Brain microvascular endothelial cell (primary cell): Measurements from ENCODE around the gene MACROD1.

Source experiments
- DNase-seq: peaks from one replicate; pipeline ENCODE4 v3.0.0-alpha.2; 2020
- H3K27ac ChIP-seq: fragments of 250-450 bp; sonication (Bioruptor Pico); 2 replicates; pipeline ENCODE4 v1.5.1; 2020; ENCODE audit warnings: mild to moderate bottlenecking, moderate library complexity
- H3K27me3 ChIP-seq: fragments of 250-450 bp; sonication (Bioruptor Pico); replicated peaks from 2 replicates; pipeline ENCODE4 v1.5.1; 2020; ENCODE audit warnings: mild to moderate bottlenecking
- H3K36me3 ChIP-seq: fragments of 250-450 bp; sonication (Bioruptor Pico); replicated peaks from 2 replicates; pipeline ENCODE4 v1.5.1; 2020; ENCODE audit warnings: mild to moderate bottlenecking
- H3K4me3 ChIP-seq: 2 replicates; pipeline ENCODE4 v1.5.1; 2011; ENCODE audit warnings: low read depth, mild to moderate bottlenecking, control low read depth, low read length, moderate library complexity
- CTCF ChIP-seq: IDR thresholded peaks from 2 replicates; pipeline ENCODE4 v1.5.1; 2011; ENCODE audit warnings: low read depth, mild to moderate bottlenecking, moderate library complexity, low read length, control low read depth, inconsistent platforms; ENCODE audit errors: missing control alignments
- in situ Hi-C: cut with HindIII; loops from 2 replicates; pipeline ENCODE4 v1.10.0; 2017; ENCODE audit warnings: low sequenced_read_pairs, low pct_ligation_motif_present

MACROD1 gene

GRCh38 chr11:64161037-64161436 is 4.9 kb downstream of the MACROD1 start:
- TF ChIP-seq CTCF, result no peak
- H3K27me3 ChIP-seq, result no peaks in the 10 kb centered on the region
- no peak overlapping the region for H3K4me3 ChIP-seq
- no peak for DNase-seq
- no peaks in the 10 kb centered on the region for H3K36me3 ChIP-seq
- no peak overlapping the region for H3K27ac ChIP-seq
- in situ Hi-C loops, result loop anchor here (25.0 kb wide), 1 partner anchor 324 kb away; the partner anchor contains the start of gene MARK2

GRCh38 chr11:64157631-64158394 is 8.1 kb downstream of the MACROD1 start:
- H3K27ac ChIP-seq, result no peak overlapping the region
- no peak for TF ChIP-seq CTCF
- in situ Hi-C loops, result loop anchor here (25.0 kb wide), 1 partner anchor 321 kb away; the partner anchor contains the start of gene MARK2
- H3K36me3 ChIP-seq, result no peaks in the 10 kb centered on the region
- no peak for DNase-seq
- no peaks in the 10 kb centered on the region for H3K27me3 ChIP-seq
- H3K4me3 ChIP-seq, result no peak overlapping the region

GRCh38 chr11:64156235-64157011 is 9.5 kb downstream of the MACROD1 start:
- no peaks in the 10 kb centered on the region for H3K36me3 ChIP-seq
- in situ Hi-C loops, result loop anchor here (25.0 kb wide), 1 partner anchor 319 kb away; the partner anchor contains the start of gene MARK2
- H3K27ac ChIP-seq, result no peak overlapping the region
- H3K27me3 ChIP-seq, result no peaks in the 10 kb centered on the region
- H3K4me3 ChIP-seq, result no peak overlapping the region
- DNase-seq, result no peak
- TF ChIP-seq CTCF, result no peak

GRCh38 chr11:64153812-64154211 is 12.1 kb downstream of the MACROD1 start:
- Histone ChIP-seq H3K36me3 (no peaks in the 10 kb centered on the region), H3K4me3 (no peak overlapping the region), H3K27ac (no peak overlapping the region), H3K27me3 (no peaks in the 10 kb centered on the region)
- DNase-seq, result no peak
- no peak for TF ChIP-seq CTCF
- in situ Hi-C loops, result loop anchor here (25.0 kb wide), 1 partner anchor 317 kb away; the partner anchor contains the start of gene MARK2

GRCh38 chr11:64152841-64153691 is 12.8 kb downstream of the MACROD1 start:
- H3K36me3 ChIP-seq, result no peaks in the 10 kb centered on the region
- peak; percentile 86 for TF ChIP-seq CTCF
- no peaks in the 10 kb centered on the region for H3K27me3 ChIP-seq
- no peak overlapping the region for H3K27ac ChIP-seq
- in situ Hi-C loops, result loop anchor here (25.0 kb wide), 1 partner anchor 316 kb away; the partner anchor contains the start of gene MARK2
- DNase-seq, result peak; percentile 18
- H3K4me3 ChIP-seq, result no peak overlapping the region
